Endometrial microvascular endothelial cells (primary cell): ENCODE data around the gene OSBPL10. TPM values are rescaled to one million over a fixed set of nuclear protein-coding genes. Genes with fewer than 3 reads are reported as not detected.

Source experiments
- in situ Hi-C: cut with HindIII; loops from 2 replicates; pipeline ENCODE4 v1.10.0; 2017; ENCODE audit warnings: low sequenced_read_pairs, low pct_unique_long_range_greater_than_20kb; ENCODE audit errors: inconsistent ontology term
- total RNA-seq: library from RNA; depleted of rRNA; stranded (reverse); fragments of >200 nt; gene quantifications from one replicate; pipeline ENCODE4 v1.2.3, GENCODE V29; 2015; ENCODE audit errors: inconsistent ontology term

OSBPL10 gene
- total RNA-seq, 1 donor from 2014 or later: 23.3 TPM

GRCh38 chr3:31966978-31967591 lies 14.0 kb downstream of the OSBPL10 start:
- in situ Hi-C loops: no loop called here

GRCh38 chr3:31962801-31963205 lies 18.3 kb downstream of the OSBPL10 start:
- in situ Hi-C loops: no loop called here

- in situ Hi-C loops: no loop called here
Observed at GRCh38 chr3:31960793-31961431, 20.1 kb downstream of the OSBPL10 start.

GRCh38 chr3:31959951-31960792 lies 20.9 kb downstream of the OSBPL10 start:
- in situ Hi-C loops: no loop called here

- in situ Hi-C loops: no loop called here
Observed at GRCh38 chr3:31959251-31959650, 21.8 kb downstream of the OSBPL10 start.

- in situ Hi-C loops: no loop called here
Observed at GRCh38 chr3:31958701-31959152, 22.3 kb downstream of the OSBPL10 start.

- in situ Hi-C loops: no loop called here
Observed at GRCh38 chr3:31957106-31957505, 24.0 kb downstream of the OSBPL10 start.

- in situ Hi-C loops: no loop called here
Observed at GRCh38 chr3:31955581-31955980, 25.5 kb downstream of the OSBPL10 start.

- in situ Hi-C loops: no loop called here
Observed at GRCh38 chr3:31953636-31954035, 27.4 kb downstream of the OSBPL10 start.

- in situ Hi-C loops: no loop called here
Observed at GRCh38 chr3:31953091-31953490, 28.0 kb downstream of the OSBPL10 start.

- in situ Hi-C loops: no loop called here
Observed at GRCh38 chr3:31952205-31952604, 28.9 kb downstream of the OSBPL10 start.

GRCh38 chr3:31948280-31948679 lies 32.8 kb downstream of the OSBPL10 start:
- in situ Hi-C loops: no loop called here

GRCh38 chr3:31947671-31948091 lies 33.4 kb downstream of the OSBPL10 start:
- in situ Hi-C loops: no loop called here

GRCh38 chr3:31947162-31947561 lies 33.9 kb downstream of the OSBPL10 start:
- in situ Hi-C loops: no loop called here

- in situ Hi-C loops: no loop called here
Observed at GRCh38 chr3:31946484-31947081, 34.5 kb downstream of the OSBPL10 start.

GRCh38 chr3:31945738-31946052 lies 35.4 kb downstream of the OSBPL10 start:
- in situ Hi-C loops: no loop called here

GRCh38 chr3:31943041-31943440 lies 38.0 kb downstream of the OSBPL10 start:
- in situ Hi-C loops: no loop called here

- in situ Hi-C loops: no loop called here
Observed at GRCh38 chr3:31942446-31942845, 38.6 kb downstream of the OSBPL10 start.

- in situ Hi-C loops: no loop called here
Observed at GRCh38 chr3:31937225-31937624, 43.8 kb downstream of the OSBPL10 start.
